ENCODE measurements around the gene FSTL5. TPM values are rescaled to one million over a fixed set of nuclear protein-coding genes. Genes with fewer than 3 reads are reported as not detected.

FSTL5 gene
- total RNA-seq, 1 donor: not detected

- no peaks in the 10 kb centered on the region for H4K20me1 ChIP-seq (ENCODE audit: insufficient read depth, low read length)
- no peak overlapping the region for H3K27ac ChIP-seq (ENCODE audit: low read depth, low read length)
- no peaks in the 10 kb centered on the region for H3K9me3 ChIP-seq (ENCODE audit: low read depth, low read length)
- no peak for TF ChIP-seq CTCF (IDR thresholded peaks at IDR 0.05; ENCODE audit: extremely low read depth, low read depth, low read length)
- H2AFZ ChIP-seq (ENCODE audit: low read length): no peak overlapping the region
- H3K36me3 ChIP-seq (ENCODE audit: insufficient read depth, low read length): no peaks in the 10 kb centered on the region
- H3K4me3 ChIP-seq (ENCODE audit: insufficient read depth, low read length): no peak overlapping the region
- no peaks in the 10 kb centered on the region for H3K4me1 ChIP-seq (ENCODE audit: insufficient read depth, low read length)
- H3K79me2 ChIP-seq (ENCODE audit: insufficient read depth, low read length): no peaks in the 10 kb centered on the region
- H3K4me2 ChIP-seq (ENCODE audit: insufficient read depth, low read length): no peak overlapping the region
- no peaks in the 10 kb centered on the region for H3K27me3 ChIP-seq (ENCODE audit: insufficient read depth, low read length)
- DNase-seq (ENCODE audit: insufficient read length, low spot score, missing footprints): no peak
Measured at GRCh38 chr4:162046135-162046534, 117.7 kb downstream of the FSTL5 start.

DNA sequence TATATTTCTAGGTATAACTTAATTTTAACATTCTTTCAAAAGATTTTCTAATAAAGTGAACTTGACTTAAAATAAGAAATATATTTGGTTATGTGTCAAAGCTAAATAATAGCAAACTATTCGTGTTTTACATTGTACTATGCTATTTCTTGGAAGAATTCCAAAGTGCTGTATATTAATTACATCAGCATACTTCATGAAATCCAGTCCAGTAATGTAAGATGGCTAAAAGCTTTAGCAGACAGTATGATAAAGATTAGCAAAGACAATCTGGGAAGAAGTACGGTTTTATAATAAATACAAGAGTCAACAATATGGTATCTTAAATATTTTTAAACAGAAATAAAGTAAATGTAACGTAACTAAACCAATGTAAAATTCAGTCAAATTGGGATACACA, 125.7 kb downstream of the FSTL5 start:
- no peak for DNase-seq (ENCODE audit: insufficient read length, low spot score, missing footprints)
- no peaks in the 10 kb centered on the region for H3K36me3 ChIP-seq (ENCODE audit: insufficient read depth, low read length)
- H3K9me3 ChIP-seq (ENCODE audit: low read depth, low read length): no peaks in the 10 kb centered on the region
- TF ChIP-seq CTCF (IDR thresholded peaks at IDR 0.05; ENCODE audit: extremely low read depth, low read depth, low read length): no peak
- no peaks in the 10 kb centered on the region for H3K79me2 ChIP-seq (ENCODE audit: insufficient read depth, low read length)
- no peaks in the 10 kb centered on the region for H3K4me1 ChIP-seq (ENCODE audit: insufficient read depth, low read length)
- H3K4me2 ChIP-seq (ENCODE audit: insufficient read depth, low read length): no peak overlapping the region
- H3K27me3 ChIP-seq (ENCODE audit: insufficient read depth, low read length): no peaks in the 10 kb centered on the region
- no peak overlapping the region for H3K4me3 ChIP-seq (ENCODE audit: insufficient read depth, low read length)
- no peak overlapping the region for H3K27ac ChIP-seq (ENCODE audit: low read depth, low read length)
- H4K20me1 ChIP-seq (ENCODE audit: insufficient read depth, low read length): no peaks in the 10 kb centered on the region
- no peak overlapping the region for H2AFZ ChIP-seq (ENCODE audit: low read length)

DNA sequence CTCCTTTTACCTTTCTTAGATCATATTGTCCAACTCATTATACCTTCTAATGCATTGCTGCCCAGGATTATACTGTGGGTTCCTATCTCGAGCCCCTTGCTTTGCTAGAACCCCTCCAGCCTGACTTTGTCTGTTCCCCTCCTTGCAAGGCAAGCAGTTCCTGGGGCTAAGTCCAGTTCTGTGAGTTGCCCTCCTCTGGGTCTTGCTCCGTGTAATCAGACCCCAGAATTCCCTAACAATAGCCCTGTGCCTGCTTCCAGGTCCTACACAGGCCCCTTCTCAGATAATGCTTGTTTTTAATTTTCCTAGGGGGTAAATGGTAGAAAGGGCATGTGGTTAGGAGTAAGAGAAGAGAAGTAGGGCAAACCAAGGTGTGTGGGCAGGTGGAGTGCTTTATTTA, 145.9 kb downstream of the FSTL5 start:
- TF ChIP-seq CTCF (IDR thresholded peaks at IDR 0.05; ENCODE audit: extremely low read depth, low read depth, low read length): no peak
- DNase-seq (ENCODE audit: insufficient read length, low spot score, missing footprints): no peak
- Histone ChIP-seq H3K27me3 (ENCODE audit: insufficient read depth, low read length) (no peaks in the 10 kb centered on the region), H3K27ac (ENCODE audit: low read depth, low read length) (no peak overlapping the region), H3K4me3 (ENCODE audit: insufficient read depth, low read length) (no peak overlapping the region), H3K9me3 (ENCODE audit: low read depth, low read length) (no peaks in the 10 kb centered on the region), H3K79me2 (ENCODE audit: insufficient read depth, low read length) (no peaks in the 10 kb centered on the region), H3K4me1 (ENCODE audit: insufficient read depth, low read length) (no peaks in the 10 kb centered on the region), H2AFZ (ENCODE audit: low read length) (no peak overlapping the region), H3K4me2 (ENCODE audit: insufficient read depth, low read length) (no peak overlapping the region), H3K36me3 (ENCODE audit: insufficient read depth, low read length) (no peaks in the 10 kb centered on the region), H4K20me1 (ENCODE audit: insufficient read depth, low read length) (no peaks in the 10 kb centered on the region)

GRCh38 chr4:162016991-162017390, 146.8 kb downstream of the FSTL5 start:
- no peak for TF ChIP-seq CTCF (IDR thresholded peaks at IDR 0.05; ENCODE audit: extremely low read depth, low read depth, low read length)
- no peaks in the 10 kb centered on the region for H3K27me3 ChIP-seq (ENCODE audit: insufficient read depth, low read length)
- H3K79me2 ChIP-seq (ENCODE audit: insufficient read depth, low read length): no peaks in the 10 kb centered on the region
- no peaks in the 10 kb centered on the region for H3K9me3 ChIP-seq (ENCODE audit: low read depth, low read length)
- no peak overlapping the region for H3K4me3 ChIP-seq (ENCODE audit: insufficient read depth, low read length)
- no peak for DNase-seq (ENCODE audit: insufficient read length, low spot score, missing footprints)
- H3K4me2 ChIP-seq (ENCODE audit: insufficient read depth, low read length): no peak overlapping the region
- H4K20me1 ChIP-seq (ENCODE audit: insufficient read depth, low read length): no peaks in the 10 kb centered on the region
- H3K27ac ChIP-seq (ENCODE audit: low read depth, low read length): no peak overlapping the region
- no peak overlapping the region for H2AFZ ChIP-seq (ENCODE audit: low read length)
- H3K36me3 ChIP-seq (ENCODE audit: insufficient read depth, low read length): no peaks in the 10 kb centered on the region
- no peaks in the 10 kb centered on the region for H3K4me1 ChIP-seq (ENCODE audit: insufficient read depth, low read length)

Measured in osteoblast (primary cell).